Measurements from ENCODE around the gene ZNF174. TPM values are rescaled to one million over a fixed set of nuclear protein-coding genes. Genes with fewer than 3 reads are reported as not detected.
A peak's percentile ranks its signal among the peaks of the same experiment; 100 is the strongest.

The ZNF174 gene
- total RNA-seq, 3 donors from 2014 or later: 7.5 to 14.5 (median 8.0) TPM

GRCh38 chr16:3444032-3444388 is 43.0 kb downstream of the ZNF174 start:
- no peaks in the 10 kb centered on the region for H3K9me3 ChIP-seq
- H3K36me3 ChIP-seq (ENCODE audit: low read depth): no peaks in the 10 kb centered on the region
- intact Hi-C loops (cut with DNase I, micrococcal nuclease): no loop called here
- ATAC-seq (peak; percentile 86), DNase-seq (peak in 2 of 3 donors; percentile 45)
- TF ChIP-seq, protein P1, sequence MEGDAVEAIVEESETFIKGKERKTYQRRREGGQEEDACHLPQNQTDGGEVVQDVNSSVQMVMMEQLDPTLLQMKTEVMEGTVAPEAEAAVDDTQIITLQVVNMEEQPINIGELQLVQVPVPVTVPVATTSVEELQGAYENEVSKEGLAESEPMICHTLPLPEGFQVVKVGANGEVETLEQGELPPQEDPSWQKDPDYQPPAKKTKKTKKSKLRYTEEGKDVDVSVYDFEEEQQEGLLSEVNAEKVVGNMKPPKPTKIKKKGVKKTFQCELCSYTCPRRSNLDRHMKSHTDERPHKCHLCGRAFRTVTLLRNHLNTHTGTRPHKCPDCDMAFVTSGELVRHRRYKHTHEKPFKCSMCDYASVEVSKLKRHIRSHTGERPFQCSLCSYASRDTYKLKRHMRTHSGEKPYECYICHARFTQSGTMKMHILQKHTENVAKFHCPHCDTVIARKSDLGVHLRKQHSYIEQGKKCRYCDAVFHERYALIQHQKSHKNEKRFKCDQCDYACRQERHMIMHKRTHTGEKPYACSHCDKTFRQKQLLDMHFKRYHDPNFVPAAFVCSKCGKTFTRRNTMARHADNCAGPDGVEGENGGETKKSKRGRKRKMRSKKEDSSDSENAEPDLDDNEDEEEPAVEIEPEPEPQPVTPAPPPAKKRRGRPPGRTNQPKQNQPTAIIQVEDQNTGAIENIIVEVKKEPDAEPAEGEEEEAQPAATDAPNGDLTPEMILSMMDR (IDR thresholded peaks at IDR 0.05): no peak
- H3K4me1 ChIP-seq (ENCODE audit: low read depth): peaks cover 8% of the 10 kb centered on the region
- peak overlapping the region; percentile 54 for H3K4me3 ChIP-seq

DNA sequence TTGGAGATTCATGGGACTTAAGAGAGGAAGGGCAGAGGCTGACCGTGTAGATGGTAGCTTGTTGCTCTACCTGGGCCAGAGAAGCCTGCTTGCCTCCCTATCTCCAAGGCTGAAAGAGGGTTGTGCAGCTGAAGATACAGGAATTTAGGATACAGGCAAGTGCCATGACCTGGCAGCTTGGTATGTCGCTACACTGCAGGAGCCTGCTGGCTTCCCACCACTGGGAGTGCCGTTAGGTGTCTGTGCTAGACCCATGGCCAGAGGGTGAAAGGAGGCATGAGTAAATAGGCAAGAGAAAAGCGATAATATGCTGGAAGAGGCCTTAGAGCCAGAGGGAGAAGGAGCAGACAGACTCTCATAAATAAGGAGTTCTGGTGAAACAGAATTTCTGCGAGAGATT is 53.1 kb downstream of the ZNF174 start:
- Histone ChIP-seq H3K4me1 (ENCODE audit: low read depth) (peaks cover 19% of the 10 kb centered on the region), H3K4me3 (no peak overlapping the region), H3K36me3 (ENCODE audit: low read depth) (no peaks in the 10 kb centered on the region), H3K9me3 (no peaks in the 10 kb centered on the region)
- no peak for DNase-seq
- TF ChIP-seq, protein P1 (IDR thresholded peaks at IDR 0.05): no peak
- intact Hi-C loops (cut with DNase I, micrococcal nuclease): no loop called here
- no peak for ATAC-seq

DNA sequence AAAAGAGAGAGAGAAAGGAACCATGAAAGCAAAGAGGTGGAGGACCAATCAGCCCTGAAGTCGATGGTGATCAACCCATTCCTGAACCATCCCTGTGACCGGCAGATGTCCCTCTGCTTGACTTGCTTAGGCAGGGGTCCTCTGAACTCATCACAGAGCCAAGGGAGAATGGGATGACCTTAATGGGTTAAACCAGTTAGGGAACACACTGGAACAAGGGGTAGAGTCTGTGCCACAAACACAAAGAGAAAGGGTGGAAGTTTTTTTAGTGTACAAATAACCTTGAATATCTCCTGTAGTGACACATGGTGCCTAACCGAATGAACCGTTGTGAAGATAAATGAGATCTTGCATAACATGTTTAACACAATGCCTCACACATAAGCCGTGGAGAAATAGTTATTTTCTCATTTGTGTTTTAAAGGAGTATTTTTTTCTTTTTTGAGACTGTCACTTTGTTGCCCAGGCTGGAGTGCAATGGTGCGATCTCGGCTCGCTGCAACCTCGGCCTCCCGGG is 53.7 kb downstream of the ZNF174 start:
- ATAC-seq (no peak), DNase-seq (no peak)
- Histone ChIP-seq H3K4me3 (no peak overlapping the region), H3K36me3 (ENCODE audit: low read depth) (no peaks in the 10 kb centered on the region), H3K9me3 (no peaks in the 10 kb centered on the region), H3K4me1 (ENCODE audit: low read depth) (peaks cover 25% of the 10 kb centered on the region)
- intact Hi-C loops (cut with DNase I, micrococcal nuclease): no loop called here
- TF ChIP-seq, protein P1 (IDR thresholded peaks at IDR 0.05): no peak

GRCh38 chr16:3457434-3458252 is 56.6 kb downstream of the ZNF174 start:
- H3K36me3 ChIP-seq (ENCODE audit: low read depth): no peaks in the 10 kb centered on the region
- DNase-seq: peak; percentile 90 to 95 (median 93)
- peaks cover 46% of the 10 kb centered on the region for H3K4me1 ChIP-seq (ENCODE audit: low read depth)
- peak overlapping the region; percentile 97 for H3K4me3 ChIP-seq
- H3K9me3 ChIP-seq: no peaks in the 10 kb centered on the region
- intact Hi-C loops (cut with DNase I, micrococcal nuclease): no loop called here
- TF ChIP-seq, protein P1 (IDR thresholded peaks at IDR 0.05): peak; percentile 43
- ATAC-seq: peak; percentile 91

DNA sequence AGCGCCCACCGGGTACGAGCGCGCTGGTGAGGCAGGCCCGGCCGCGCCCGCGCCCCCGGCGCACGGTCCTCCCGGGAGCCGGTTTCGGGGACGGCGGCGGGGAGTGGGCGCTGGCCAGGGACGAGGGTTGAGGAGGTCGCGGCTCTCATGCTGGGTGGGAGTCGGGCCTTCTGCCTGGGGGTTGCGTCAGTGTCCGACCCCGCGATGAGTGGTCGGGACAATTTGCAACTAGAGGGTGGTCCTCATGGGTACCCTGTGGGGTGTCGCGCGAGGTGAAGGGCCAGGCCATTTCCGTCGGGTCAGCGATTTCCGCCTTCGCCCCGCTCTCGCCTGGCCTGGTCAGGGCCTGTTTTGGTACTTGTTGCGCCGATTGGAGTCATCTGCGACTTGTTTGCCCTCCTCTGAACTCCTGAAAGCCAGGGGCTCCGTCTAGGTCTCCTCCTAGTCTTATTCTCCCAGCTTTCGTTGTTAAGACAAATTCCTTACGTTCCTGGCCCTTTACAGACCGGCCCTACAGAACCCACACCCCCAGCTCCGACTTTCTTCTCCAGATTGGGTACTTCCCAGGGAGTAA is 57.4 kb downstream of the ZNF174 start:
- DNase-seq (peak; percentile 43 to 66 (median 63)), ATAC-seq (no peak)
- intact Hi-C loops (cut with DNase I, micrococcal nuclease): no loop called here
- Histone ChIP-seq H3K9me3 (no peaks in the 10 kb centered on the region), H3K4me3 (peak overlapping the region; percentile 97), H3K4me1 (ENCODE audit: low read depth) (peaks cover 46% of the 10 kb centered on the region), H3K36me3 (ENCODE audit: low read depth) (no peaks in the 10 kb centered on the region)
- TF ChIP-seq, protein P1 (IDR thresholded peaks at IDR 0.05): no peak
